Smooth muscle cell (in vitro differentiated cells): ENCODE measurements around the gene CPEB4. TPM values are rescaled to one million over a fixed set of nuclear protein-coding genes. Genes with fewer than 3 reads are reported as not detected.

Source experiments
- DNase-seq: peaks from one replicate; lab custom pipeline; 2025; ENCODE audit not compliant: unreplicated experiment; lab: John Stamatoyannopoulos, UW
- H2AFZ ChIP-seq: fragments of 200-600 bp; sonication (generic); 2 replicates; pipeline ENCODE4 v1.6.0; 2016; ENCODE audit warnings: antibody characterized with exemption, low read depth, mild to moderate bottlenecking
- H3F3A ChIP-seq: fragments of 200-600 bp; sonication (generic); 2 replicates; pipeline ENCODE4 v1.6.0; 2017; ENCODE audit warnings: antibody characterized with exemption, low read depth
- H3K27ac ChIP-seq: fragments of 200-600 bp; sonication (generic); 2 replicates; pipeline ENCODE4 v1.5.1; 2016; ENCODE audit warnings: low read depth, mild to moderate bottlenecking
- H3K27me3 ChIP-seq: fragments of 200-600 bp; sonication (generic); 2 replicates; pipeline ENCODE4 v1.6.1; 2016; ENCODE audit warnings: low read depth, mild to moderate bottlenecking
- H3K36me3 ChIP-seq: fragments of 200-600 bp; sonication (generic); 2 replicates; pipeline ENCODE4 v1.5.1; 2016; ENCODE audit warnings: low read depth
- H3K4me1 ChIP-seq: fragments of 200-600 bp; sonication (generic); 2 replicates; pipeline ENCODE4 v1.5.1; 2016; ENCODE audit warnings: low read depth
- H3K4me2 ChIP-seq: fragments of 200-600 bp; sonication (generic); 2 replicates; pipeline ENCODE4 v1.6.0; 2016; ENCODE audit warnings: mild to moderate bottlenecking
- H3K4me3 ChIP-seq: fragments of 200-600 bp; sonication (generic); 2 replicates; pipeline ENCODE4 v1.5.1; 2016; ENCODE audit warnings: mild to moderate bottlenecking
- H3K79me2 ChIP-seq: fragments of 200-600 bp; sonication (generic); 2 replicates; pipeline ENCODE4 v1.6.0; 2016; ENCODE audit warnings: low read depth, mild to moderate bottlenecking
- H3K9ac ChIP-seq: fragments of 200-600 bp; sonication (generic); 2 replicates; pipeline ENCODE4 v1.6.0; 2016; ENCODE audit warnings: low read depth
- H3K9me3 ChIP-seq: fragments of 200-600 bp; sonication (generic); replicated peaks from 2 replicates; pipeline ENCODE4 v1.5.1; 2016; ENCODE audit warnings: low read depth
- H4K20me1 ChIP-seq: fragments of 200-600 bp; sonication (generic); 2 replicates; pipeline ENCODE4 v1.6.0; 2016; ENCODE audit warnings: low read depth
- WGBS: methylation state at CpG from one replicate; pipeline ENCODE4 v1.1.7; 2016; ENCODE audit warnings: low lambda C conversion rate; 5-methylcytosine and 5-hydroxymethylcytosine counted together
- polyA plus RNA-seq: library from polyadenylated mRNA; unstranded; fragments of >200 nt; fragmentation: Nextera tagmentation; extraction: Ambion mirVana; gene quantifications from 2 replicates; pipeline ENCODE4 v1.2.1, GENCODE V29; 2016
- total RNA-seq: library from RNA; depleted of rRNA; stranded (reverse); fragments of >200 nt; gene quantifications from 2 replicates; pipeline ENCODE4 v1.2.3, GENCODE V29; 2014
- TF ChIP-seq, protein P1 (sequence below): fragments of 200-600 bp; sonication (generic); IDR thresholded peaks from 2 replicates; pipeline ENCODE4 v1.5.1; 2017; ENCODE audit warnings: borderline replicate concordance, mild to moderate bottlenecking, antibody characterized with exemption; ENCODE audit not compliant: insufficient read depth, poor library complexity, severe bottlenecking

The CPEB4 gene
- total and polyA plus RNA-seq, 2 experiments from 2014 or later, result 5.1 to 38.5 TPM

- no peaks in the 10 kb centered on the region for H3F3A ChIP-seq
- no peaks in the 10 kb centered on the region for H3K36me3 ChIP-seq
- H3K27ac ChIP-seq, result no peak overlapping the region
- no peaks in the 10 kb centered on the region for H3K4me1 ChIP-seq
- 92% methylated on average over 7 of the region's 7 CpGs for WGBS
- H4K20me1 ChIP-seq, result no peaks in the 10 kb centered on the region
- H2AFZ ChIP-seq, result no peak overlapping the region
- TF ChIP-seq, protein P1, sequence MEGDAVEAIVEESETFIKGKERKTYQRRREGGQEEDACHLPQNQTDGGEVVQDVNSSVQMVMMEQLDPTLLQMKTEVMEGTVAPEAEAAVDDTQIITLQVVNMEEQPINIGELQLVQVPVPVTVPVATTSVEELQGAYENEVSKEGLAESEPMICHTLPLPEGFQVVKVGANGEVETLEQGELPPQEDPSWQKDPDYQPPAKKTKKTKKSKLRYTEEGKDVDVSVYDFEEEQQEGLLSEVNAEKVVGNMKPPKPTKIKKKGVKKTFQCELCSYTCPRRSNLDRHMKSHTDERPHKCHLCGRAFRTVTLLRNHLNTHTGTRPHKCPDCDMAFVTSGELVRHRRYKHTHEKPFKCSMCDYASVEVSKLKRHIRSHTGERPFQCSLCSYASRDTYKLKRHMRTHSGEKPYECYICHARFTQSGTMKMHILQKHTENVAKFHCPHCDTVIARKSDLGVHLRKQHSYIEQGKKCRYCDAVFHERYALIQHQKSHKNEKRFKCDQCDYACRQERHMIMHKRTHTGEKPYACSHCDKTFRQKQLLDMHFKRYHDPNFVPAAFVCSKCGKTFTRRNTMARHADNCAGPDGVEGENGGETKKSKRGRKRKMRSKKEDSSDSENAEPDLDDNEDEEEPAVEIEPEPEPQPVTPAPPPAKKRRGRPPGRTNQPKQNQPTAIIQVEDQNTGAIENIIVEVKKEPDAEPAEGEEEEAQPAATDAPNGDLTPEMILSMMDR, result no peak
- no peak for DNase-seq
- H3K27me3 ChIP-seq, result no peaks in the 10 kb centered on the region
- H3K79me2 ChIP-seq, result no peaks in the 10 kb centered on the region
- no peak overlapping the region for H3K4me2 ChIP-seq
- H3K9me3 ChIP-seq, result no peaks in the 10 kb centered on the region
- no peak overlapping the region for H3K9ac ChIP-seq
- H3K4me3 ChIP-seq, result no peak overlapping the region
These were observed 35.3 kb upstream of the CPEB4 start for GRCh38 chr5:173852790-173853359.

DNA sequence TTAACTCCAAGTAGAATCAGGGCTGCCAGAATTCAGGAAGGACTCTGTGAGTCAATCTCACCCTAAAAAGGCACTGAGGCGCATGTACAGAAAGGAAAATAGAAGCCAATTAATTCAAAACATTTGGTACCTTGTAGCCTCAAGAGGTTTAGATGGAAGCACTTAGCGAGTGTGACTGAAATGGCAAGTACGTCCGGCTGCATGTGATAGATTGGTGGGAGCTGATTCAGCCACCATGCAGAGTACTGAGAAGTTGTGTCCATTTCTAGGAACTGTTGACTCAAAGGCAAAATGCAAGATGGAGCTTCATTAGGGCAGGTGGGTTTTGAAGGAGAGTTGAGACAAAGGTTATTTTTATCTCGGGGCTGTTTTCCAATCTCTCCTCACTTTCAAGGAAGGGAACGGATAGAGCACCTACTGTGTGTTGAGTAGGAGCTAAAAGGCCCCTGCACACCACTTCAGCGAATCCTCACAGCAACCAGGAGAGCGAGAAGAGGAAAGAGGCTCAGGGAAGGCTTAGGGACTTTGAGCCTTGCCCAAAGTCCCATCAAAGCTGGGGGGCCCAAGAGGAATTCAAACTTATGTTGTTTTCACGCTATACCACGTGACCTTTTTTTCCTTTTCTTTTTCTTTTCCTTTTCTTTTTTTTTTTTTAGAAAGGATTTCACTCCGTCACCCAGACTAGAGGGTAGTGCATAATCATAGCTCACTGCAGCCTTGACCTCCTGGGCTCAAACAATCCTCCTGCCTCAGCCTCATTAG, 34.6 kb upstream of the CPEB4 start:
- Histone ChIP-seq H3K9ac (no peak overlapping the region), H3K27ac (no peak overlapping the region), H3K36me3 (no peaks in the 10 kb centered on the region), H3K4me2 (no peak overlapping the region), H4K20me1 (no peaks in the 10 kb centered on the region), H3K4me3 (no peak overlapping the region), H3K9me3 (no peaks in the 10 kb centered on the region), H3K79me2 (no peaks in the 10 kb centered on the region), H3F3A (no peaks in the 10 kb centered on the region), H2AFZ (no peak overlapping the region), H3K27me3 (no peaks in the 10 kb centered on the region), H3K4me1 (no peaks in the 10 kb centered on the region)
- 94% methylated on average over 11 of the region's 11 CpGs for WGBS
- DNase-seq, result no peak
- TF ChIP-seq, protein P1, result no peak

DNA sequence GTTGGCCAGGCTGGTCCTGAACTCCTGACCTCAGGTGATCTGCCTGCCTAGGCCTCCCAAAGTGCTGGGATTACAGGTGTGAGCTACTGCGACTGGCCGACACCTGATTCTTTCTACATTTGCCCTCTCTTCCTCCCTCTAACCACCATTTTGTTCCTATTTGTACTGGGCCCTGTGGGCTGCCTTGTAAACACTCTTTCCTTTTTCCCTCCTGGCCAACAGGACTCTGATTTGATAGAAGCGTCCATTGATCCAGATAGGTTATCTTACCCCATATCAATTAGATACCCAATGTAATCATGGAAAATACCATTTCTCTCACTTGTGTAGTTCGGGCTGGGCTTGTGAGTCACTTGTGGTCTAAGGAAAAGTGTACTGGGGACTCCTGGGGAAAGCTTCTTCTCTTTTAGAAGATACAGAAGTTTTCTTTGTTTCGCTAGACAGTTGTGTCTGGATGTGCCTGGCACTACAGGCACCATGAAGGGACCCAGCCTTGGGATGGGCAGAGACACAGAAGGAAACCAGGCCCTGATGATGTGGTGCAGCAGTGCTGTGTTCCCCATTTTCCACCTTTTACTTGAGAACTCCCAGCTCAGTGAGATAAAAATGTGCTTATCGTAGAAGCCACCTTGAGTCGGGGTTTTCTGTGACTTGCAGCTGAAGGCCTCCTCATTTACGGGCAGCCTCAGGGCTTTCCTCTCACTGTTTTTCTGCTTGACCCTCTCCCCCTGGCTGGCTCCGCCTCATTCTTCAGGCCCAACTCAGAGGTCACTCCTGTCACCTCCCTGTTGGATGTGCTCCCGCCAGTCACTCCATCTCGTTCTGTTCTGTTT, 32.8 kb upstream of the CPEB4 start:
- no peaks in the 10 kb centered on the region for H3K27me3 ChIP-seq
- no peak for DNase-seq
- H4K20me1 ChIP-seq, result no peaks in the 10 kb centered on the region
- 63% methylated on average over 11 of the region's 11 CpGs for WGBS
- H3F3A ChIP-seq, result peaks cover 3% of the 10 kb centered on the region
- H2AFZ ChIP-seq, result peak overlapping the region; percentile 15
- no peak overlapping the region for H3K27ac ChIP-seq
- no peaks in the 10 kb centered on the region for H3K9me3 ChIP-seq
- H3K4me3 ChIP-seq, result no peak overlapping the region
- no peak overlapping the region for H3K9ac ChIP-seq
- no peaks in the 10 kb centered on the region for H3K36me3 ChIP-seq
- no peaks in the 10 kb centered on the region for H3K4me1 ChIP-seq
- TF ChIP-seq, protein P1, result no peak
- H3K79me2 ChIP-seq, result no peaks in the 10 kb centered on the region
- H3K4me2 ChIP-seq, result no peak overlapping the region
